ENCODE data around the gene HSF4. TPM values are rescaled to one million over a fixed set of nuclear protein-coding genes. Genes with fewer than 3 reads are reported as not detected.

Gene HSF4
- total RNA-seq, 1 experiment from 2014 or later, result 2.2 TPM

DNA sequence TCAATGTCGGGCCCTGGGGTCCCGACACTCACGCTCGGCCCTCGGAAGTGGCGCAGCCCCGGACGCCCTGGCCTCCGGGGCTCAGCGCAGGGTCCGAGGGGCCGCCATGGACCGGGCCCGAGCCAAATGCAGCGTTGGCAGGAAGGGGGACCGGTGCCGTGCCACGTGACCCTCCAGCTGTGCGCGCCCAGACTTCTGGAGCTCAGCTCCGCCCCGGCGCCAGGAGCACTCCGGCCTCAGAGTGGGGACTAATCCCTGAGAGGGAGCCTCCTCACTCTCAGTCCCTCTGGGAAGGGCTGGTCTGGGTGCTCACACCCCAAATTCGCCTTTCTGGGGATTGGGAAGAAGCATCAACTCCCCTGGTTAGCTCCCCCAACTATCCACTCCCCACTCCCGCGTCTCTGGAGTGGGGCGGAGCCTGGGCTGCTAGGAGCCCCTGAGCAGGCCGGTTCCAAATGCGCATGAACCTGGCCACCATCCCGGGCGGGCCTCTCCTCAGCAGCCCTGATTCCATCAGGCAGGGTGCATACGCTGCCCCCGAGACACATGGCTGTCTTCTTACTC, 13.6 kb upstream of the HSF4 start, which contains the start of gene B3GNT9:
Gene B3GNT9 (minus strand): TSS at position 166 of the 564 bp plus-strand sequence. CDS start 513 bp downstream, outside the sequence.
- Mint-ChIP-seq H3K27ac (no peak within 1 kb of the TSS), H3K36me3 (peaks cover 12% of the 10 kb centered on the region), H3K9me3 (no peaks in the 10 kb centered on the region), H3K4me1 (peaks cover 8% of the 10 kb centered on the region), H3K27me3 (ENCODE audit: low read depth) (peaks cover 58% of the 10 kb centered on the region), H3K4me3 (peak within 1 kb of the TSS; percentile 75)
- peak; percentile 77 for DNase-seq (ENCODE audit: low spot score)
- ChIA-PET POLR2A (interaction anchor here (0.9 to 1.1 kb wide), 3 partner anchors 19 to 193 kb away, joined by 3 to 4 read pairs (median 3); partner anchors contain the start of gene NOL3), CTCF (interaction anchor here (0.7 to 15.3 kb wide), 24 partner anchors 9 to 249 kb away, joined by 3 to 386 read pairs (median 5); partner anchors contain the start of genes CES3, ELMO3, FBXL8 and FHOD1)
- TF ChIP-seq CBFB (CRISPR knock-in tag; IDR thresholded peaks at IDR 0.05; ENCODE audit: low read depth), result no peak
- peak; percentile 19; the same call in 1 of the 2 replicates for TF ChIP-seq TP53 (CRISPR knock-in tag; IDR thresholded peaks at IDR 0.05)
- TF ChIP-seq, protein P1, sequence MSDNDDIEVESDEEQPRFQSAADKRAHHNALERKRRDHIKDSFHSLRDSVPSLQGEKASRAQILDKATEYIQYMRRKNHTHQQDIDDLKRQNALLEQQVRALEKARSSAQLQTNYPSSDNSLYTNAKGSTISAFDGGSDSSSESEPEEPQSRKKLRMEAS (CRISPR knock-in tag; IDR thresholded peaks at IDR 0.05), result peak; percentile 75
- TF ChIP-seq, protein P2, sequence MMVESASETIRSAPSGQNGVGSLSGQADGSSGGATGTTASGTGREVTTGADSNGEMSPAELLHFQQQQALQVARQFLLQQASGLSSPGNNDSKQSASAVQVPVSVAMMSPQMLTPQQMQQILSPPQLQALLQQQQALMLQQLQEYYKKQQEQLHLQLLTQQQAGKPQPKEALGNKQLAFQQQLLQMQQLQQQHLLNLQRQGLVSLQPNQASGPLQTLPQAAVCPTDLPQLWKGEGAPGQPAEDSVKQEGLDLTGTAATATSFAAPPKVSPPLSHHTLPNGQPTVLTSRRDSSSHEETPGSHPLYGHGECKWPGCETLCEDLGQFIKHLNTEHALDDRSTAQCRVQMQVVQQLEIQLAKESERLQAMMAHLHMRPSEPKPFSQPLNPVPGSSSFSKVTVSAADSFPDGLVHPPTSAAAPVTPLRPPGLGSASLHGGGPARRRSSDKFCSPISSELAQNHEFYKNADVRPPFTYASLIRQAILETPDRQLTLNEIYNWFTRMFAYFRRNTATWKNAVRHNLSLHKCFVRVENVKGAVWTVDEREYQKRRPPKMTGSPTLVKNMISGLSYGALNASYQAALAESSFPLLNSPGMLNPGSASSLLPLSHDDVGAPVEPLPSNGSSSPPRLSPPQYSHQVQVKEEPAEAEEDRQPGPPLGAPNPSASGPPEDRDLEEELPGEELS (CRISPR knock-in tag; IDR thresholded peaks at IDR 0.05), result peak; percentile 65; the same call in 1 of the 2 replicates
- TF ChIP-seq ZBTB21 (CRISPR knock-in tag; IDR thresholded peaks at IDR 0.05; ENCODE audit: borderline replicate concordance), result 0 out of 2 replicates have a peak, but pooled peaks have one; percentile 51
- TF ChIP-seq, protein P3, sequence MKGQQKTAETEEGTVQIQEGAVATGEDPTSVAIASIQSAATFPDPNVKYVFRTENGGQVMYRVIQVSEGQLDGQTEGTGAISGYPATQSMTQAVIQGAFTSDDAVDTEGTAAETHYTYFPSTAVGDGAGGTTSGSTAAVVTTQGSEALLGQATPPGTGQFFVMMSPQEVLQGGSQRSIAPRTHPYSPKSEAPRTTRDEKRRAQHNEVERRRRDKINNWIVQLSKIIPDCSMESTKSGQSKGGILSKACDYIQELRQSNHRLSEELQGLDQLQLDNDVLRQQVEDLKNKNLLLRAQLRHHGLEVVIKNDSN (CRISPR knock-in tag; IDR thresholded peaks at IDR 0.05), result peak; percentile 96
- no peak for TF ChIP-seq ZNF423 (CRISPR knock-in tag; IDR thresholded peaks at IDR 0.05)
- peak; percentile 59; the same call in 1 of the 2 replicates for TF ChIP-seq ZNF263 (CRISPR knock-in tag; IDR thresholded peaks at IDR 0.05; ENCODE audit: low read depth)
- TF ChIP-seq, protein P4, sequence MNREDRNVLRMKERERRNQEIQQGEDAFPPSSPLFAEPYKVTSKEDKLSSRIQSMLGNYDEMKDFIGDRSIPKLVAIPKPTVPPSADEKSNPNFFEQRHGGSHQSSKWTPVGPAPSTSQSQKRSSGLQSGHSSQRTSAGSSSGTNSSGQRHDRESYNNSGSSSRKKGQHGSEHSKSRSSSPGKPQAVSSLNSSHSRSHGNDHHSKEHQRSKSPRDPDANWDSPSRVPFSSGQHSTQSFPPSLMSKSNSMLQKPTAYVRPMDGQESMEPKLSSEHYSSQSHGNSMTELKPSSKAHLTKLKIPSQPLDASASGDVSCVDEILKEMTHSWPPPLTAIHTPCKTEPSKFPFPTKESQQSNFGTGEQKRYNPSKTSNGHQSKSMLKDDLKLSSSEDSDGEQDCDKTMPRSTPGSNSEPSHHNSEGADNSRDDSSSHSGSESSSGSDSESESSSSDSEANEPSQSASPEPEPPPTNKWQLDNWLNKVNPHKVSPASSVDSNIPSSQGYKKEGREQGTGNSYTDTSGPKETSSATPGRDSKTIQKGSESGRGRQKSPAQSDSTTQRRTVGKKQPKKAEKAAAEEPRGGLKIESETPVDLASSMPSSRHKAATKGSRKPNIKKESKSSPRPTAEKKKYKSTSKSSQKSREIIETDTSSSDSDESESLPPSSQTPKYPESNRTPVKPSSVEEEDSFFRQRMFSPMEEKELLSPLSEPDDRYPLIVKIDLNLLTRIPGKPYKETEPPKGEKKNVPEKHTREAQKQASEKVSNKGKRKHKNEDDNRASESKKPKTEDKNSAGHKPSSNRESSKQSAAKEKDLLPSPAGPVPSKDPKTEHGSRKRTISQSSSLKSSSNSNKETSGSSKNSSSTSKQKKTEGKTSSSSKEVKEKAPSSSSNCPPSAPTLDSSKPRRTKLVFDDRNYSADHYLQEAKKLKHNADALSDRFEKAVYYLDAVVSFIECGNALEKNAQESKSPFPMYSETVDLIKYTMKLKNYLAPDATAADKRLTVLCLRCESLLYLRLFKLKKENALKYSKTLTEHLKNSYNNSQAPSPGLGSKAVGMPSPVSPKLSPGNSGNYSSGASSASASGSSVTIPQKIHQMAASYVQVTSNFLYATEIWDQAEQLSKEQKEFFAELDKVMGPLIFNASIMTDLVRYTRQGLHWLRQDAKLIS (CRISPR knock-in tag; IDR thresholded peaks at IDR 0.05; ENCODE audit: borderline replicate concordance), result no peak
- 0 out of 2 replicates have a peak, but pooled peaks have one; percentile 44 for TF ChIP-seq NFE2L1 (CRISPR knock-in tag; IDR thresholded peaks at IDR 0.05)
- peak; percentile 15; the same call in 1 of the 2 replicates for TF ChIP-seq SMAD3 (CRISPR knock-in tag; IDR thresholded peaks at IDR 0.05; ENCODE audit: borderline replicate concordance)
- TF ChIP-seq, protein P5, sequence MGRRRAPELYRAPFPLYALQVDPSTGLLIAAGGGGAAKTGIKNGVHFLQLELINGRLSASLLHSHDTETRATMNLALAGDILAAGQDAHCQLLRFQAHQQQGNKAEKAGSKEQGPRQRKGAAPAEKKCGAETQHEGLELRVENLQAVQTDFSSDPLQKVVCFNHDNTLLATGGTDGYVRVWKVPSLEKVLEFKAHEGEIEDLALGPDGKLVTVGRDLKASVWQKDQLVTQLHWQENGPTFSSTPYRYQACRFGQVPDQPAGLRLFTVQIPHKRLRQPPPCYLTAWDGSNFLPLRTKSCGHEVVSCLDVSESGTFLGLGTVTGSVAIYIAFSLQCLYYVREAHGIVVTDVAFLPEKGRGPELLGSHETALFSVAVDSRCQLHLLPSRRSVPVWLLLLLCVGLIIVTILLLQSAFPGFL (CRISPR knock-in tag; IDR thresholded peaks at IDR 0.05; ENCODE audit: borderline replicate concordance), result 0 out of 2 replicates have a peak, but pooled peaks have one; percentile 18
- 0 out of 2 replicates have a peak, but pooled peaks have one; percentile 22 for TF ChIP-seq CREB1 (CRISPR knock-in tag; IDR thresholded peaks at IDR 0.05)
- TF ChIP-seq ESRRA (CRISPR knock-in tag; IDR thresholded peaks at IDR 0.05; ENCODE audit: borderline replicate concordance), result 0 out of 2 replicates have a peak, but pooled peaks have one; percentile 68
- TF ChIP-seq ZNF219 (CRISPR knock-in tag; IDR thresholded peaks at IDR 0.05; ENCODE audit: borderline replicate concordance), result 0 out of 2 replicates have a peak, but pooled peaks have one; percentile 0
- 0 out of 2 replicates have a peak, but pooled peaks have one; percentile 16 for TF ChIP-seq KAT7 (CRISPR knock-in tag; IDR thresholded peaks at IDR 0.05; ENCODE audit: borderline replicate concordance)
- TF ChIP-seq, protein P6, sequence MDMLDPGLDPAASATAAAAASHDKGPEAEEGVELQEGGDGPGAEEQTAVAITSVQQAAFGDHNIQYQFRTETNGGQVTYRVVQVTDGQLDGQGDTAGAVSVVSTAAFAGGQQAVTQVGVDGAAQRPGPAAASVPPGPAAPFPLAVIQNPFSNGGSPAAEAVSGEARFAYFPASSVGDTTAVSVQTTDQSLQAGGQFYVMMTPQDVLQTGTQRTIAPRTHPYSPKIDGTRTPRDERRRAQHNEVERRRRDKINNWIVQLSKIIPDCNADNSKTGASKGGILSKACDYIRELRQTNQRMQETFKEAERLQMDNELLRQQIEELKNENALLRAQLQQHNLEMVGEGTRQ (CRISPR knock-in tag; IDR thresholded peaks at IDR 0.05), result peak; percentile 96
- TF ChIP-seq JUN (CRISPR knock-in tag; IDR thresholded peaks at IDR 0.05), result no peak
- no peak for TF ChIP-seq CREM (CRISPR knock-in tag; IDR thresholded peaks at IDR 0.05)
- 0 out of 2 replicates have a peak, but pooled peaks have one; percentile 23 for TF ChIP-seq GABPB1 (CRISPR knock-in tag; IDR thresholded peaks at IDR 0.05)
- TF ChIP-seq, protein P7, sequence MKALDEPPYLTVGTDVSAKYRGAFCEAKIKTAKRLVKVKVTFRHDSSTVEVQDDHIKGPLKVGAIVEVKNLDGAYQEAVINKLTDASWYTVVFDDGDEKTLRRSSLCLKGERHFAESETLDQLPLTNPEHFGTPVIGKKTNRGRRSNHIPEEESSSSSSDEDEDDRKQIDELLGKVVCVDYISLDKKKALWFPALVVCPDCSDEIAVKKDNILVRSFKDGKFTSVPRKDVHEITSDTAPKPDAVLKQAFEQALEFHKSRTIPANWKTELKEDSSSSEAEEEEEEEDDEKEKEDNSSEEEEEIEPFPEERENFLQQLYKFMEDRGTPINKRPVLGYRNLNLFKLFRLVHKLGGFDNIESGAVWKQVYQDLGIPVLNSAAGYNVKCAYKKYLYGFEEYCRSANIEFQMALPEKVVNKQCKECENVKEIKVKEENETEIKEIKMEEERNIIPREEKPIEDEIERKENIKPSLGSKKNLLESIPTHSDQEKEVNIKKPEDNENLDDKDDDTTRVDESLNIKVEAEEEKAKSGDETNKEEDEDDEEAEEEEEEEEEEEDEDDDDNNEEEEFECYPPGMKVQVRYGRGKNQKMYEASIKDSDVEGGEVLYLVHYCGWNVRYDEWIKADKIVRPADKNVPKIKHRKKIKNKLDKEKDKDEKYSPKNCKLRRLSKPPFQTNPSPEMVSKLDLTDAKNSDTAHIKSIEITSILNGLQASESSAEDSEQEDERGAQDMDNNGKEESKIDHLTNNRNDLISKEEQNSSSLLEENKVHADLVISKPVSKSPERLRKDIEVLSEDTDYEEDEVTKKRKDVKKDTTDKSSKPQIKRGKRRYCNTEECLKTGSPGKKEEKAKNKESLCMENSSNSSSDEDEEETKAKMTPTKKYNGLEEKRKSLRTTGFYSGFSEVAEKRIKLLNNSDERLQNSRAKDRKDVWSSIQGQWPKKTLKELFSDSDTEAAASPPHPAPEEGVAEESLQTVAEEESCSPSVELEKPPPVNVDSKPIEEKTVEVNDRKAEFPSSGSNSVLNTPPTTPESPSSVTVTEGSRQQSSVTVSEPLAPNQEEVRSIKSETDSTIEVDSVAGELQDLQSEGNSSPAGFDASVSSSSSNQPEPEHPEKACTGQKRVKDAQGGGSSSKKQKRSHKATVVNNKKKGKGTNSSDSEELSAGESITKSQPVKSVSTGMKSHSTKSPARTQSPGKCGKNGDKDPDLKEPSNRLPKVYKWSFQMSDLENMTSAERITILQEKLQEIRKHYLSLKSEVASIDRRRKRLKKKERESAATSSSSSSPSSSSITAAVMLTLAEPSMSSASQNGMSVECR (CRISPR knock-in tag; IDR thresholded peaks at IDR 0.05; ENCODE audit: borderline replicate concordance), result peak; percentile 62; the same call in 1 of the 2 replicates
- peak; percentile 36 for ATAC-seq
